GM12878 (cell line): Measurements from ENCODE around the gene FLRT1.

ENCODE experiments used
- CTCF ChIP-seq, 3 experiments: IDR thresholded peaks in 2 of 3; conservative IDR thresholded peaks in 1 of 3; 2 replicates each; pipeline ENCODE4 v1.5.1; 2011; ENCODE audit warnings: low read depth in 3 of 3, low read length in 3 of 3, mild to moderate bottlenecking in 3 of 3, control low read depth in 2 of 3, moderate library complexity in 2 of 3, inconsistent platforms in 1 of 3, mixed read lengths in 1 of 3; ENCODE audit not compliant: control insufficient read depth in 2 of 3, insufficient read depth in 1 of 3; ENCODE audit errors: extremely low read depth in 1 of 3
- HDAC6 ChIP-seq: fragments of 200-600 bp; sonication (generic); IDR thresholded peaks from one replicate; pipeline ENCODE4 v1.8.0; 2017; ENCODE audit warnings: antibody characterized with exemption; ENCODE audit not compliant: unreplicated experiment
- PBX3 ChIP-seq: IDR thresholded peaks from 2 replicates; pipeline ENCODE4 v1.6.1; 2011; ENCODE audit warnings: mild to moderate bottlenecking, low read depth, low read length, moderate library complexity; ENCODE audit not compliant: insufficient replicate concordance
- POLR2A ChIP-seq: IDR thresholded peaks from 2 replicates; pipeline ENCODE4 v1.6.1; 2011; ENCODE audit warnings: low read depth, mild to moderate bottlenecking, low read length
- RAD21 ChIP-seq: IDR thresholded peaks from 2 replicates; pipeline ENCODE4 v1.6.1; 2011; ENCODE audit warnings: mild to moderate bottlenecking, low read depth, low read length, moderate library complexity; ENCODE audit not compliant: insufficient read depth
- RCOR1 ChIP-seq: conservative IDR thresholded peaks from 2 replicates; pipeline ENCODE4 v1.6.1; 2012; ENCODE audit warnings: low read depth, low read length, improper control_type of control experiment
- SMC3 ChIP-seq: IDR thresholded peaks from 2 replicates; pipeline ENCODE4 v1.6.1; 2011; ENCODE audit warnings: low read length, improper control_type of control experiment, borderline replicate concordance
- USF1 ChIP-seq: IDR thresholded peaks from 2 replicates; pipeline ENCODE4 v1.6.1; 2011; ENCODE audit warnings: borderline replicate concordance, low read depth, mild to moderate bottlenecking, moderate library complexity, mixed read lengths, low read length; ENCODE audit not compliant: insufficient read depth; ENCODE audit errors: extremely low read length
- ZNF24 ChIP-seq: fragments of 450-650 bp; IDR thresholded peaks from 2 replicates; pipeline ENCODE4 v1.6.1; 2017; ENCODE audit warnings: antibody characterized with exemption, mild to moderate bottlenecking

- TF ChIP-seq RAD21: no peak
- no peak for TF ChIP-seq PBX3
- no peak for TF ChIP-seq RCOR1
- no peak for TF ChIP-seq POLR2A
- TF ChIP-seq USF1: no peak
- TF ChIP-seq CTCF (IDR thresholded peaks at IDR 0.05 in 2 of 3, conservative IDR thresholded peaks at IDR 0.05 in 1 of 3; ENCODE audit: control insufficient read depth in 2 of 3, extremely low read depth in 1 of 3, insufficient read depth in 1 of 3, low read depth in 3 of 3, low read length in 3 of 3): no peak
- no peak for TF ChIP-seq ZNF24
- no peak for TF ChIP-seq HDAC6
- no peak for TF ChIP-seq SMC3
Observed at GRCh38 chr11:64057890-64058289, 22.2 kb downstream of the FLRT1 start.
